Stimulated activated CD4-positive, alpha-beta T cell treated with anti-CD3 and anti-CD28 coated beads, Interleukin-2, amount 100 ng/mL, for 48 hours (primary cell): ENCODE data around the gene PAPOLB.

Experiments used
- DNase-seq, 2 donors: peaks; one replicate each; pipeline ENCODE4 v3.0.0-alpha.2; 2020

PAPOLB gene

GRCh38 chr7:4876586-4876985, 14.8 kb upstream of the PAPOLB start:
- no peak for DNase-seq

GRCh38 chr7:4875391-4875790, 13.6 kb upstream of the PAPOLB start:
- DNase-seq, result no peak

GRCh38 chr7:4873071-4873944, 11.5 kb upstream of the PAPOLB start:
- no peak for DNase-seq

- DNase-seq, result no peak
Measured at GRCh38 chr7:4871930-4872675, 10.3 kb upstream of the PAPOLB start.

GRCh38 chr7:4871056-4871680, 9.3 kb upstream of the PAPOLB start:
- DNase-seq, result no peak

GRCh38 chr7:4868493-4868892, 6.7 kb upstream of the PAPOLB start:
- no peak for DNase-seq

- no peak for DNase-seq
Measured at GRCh38 chr7:4866528-4867496, 5.0 kb upstream of the PAPOLB start.

- DNase-seq, result no peak
Measured at GRCh38 chr7:4862156-4862555, 326 bp upstream of the PAPOLB start.

GRCh38 chr7:4861227-4861626, 603 bp downstream of the PAPOLB start:
- DNase-seq, result no peak

- DNase-seq, result no peak
Measured at GRCh38 chr7:4857189-4857588, 4.6 kb downstream of the PAPOLB start.

GRCh38 chr7:4856336-4857057, 5.3 kb downstream of the PAPOLB start:
- DNase-seq, result no peak

GRCh38 chr7:4854916-4855315, 6.9 kb downstream of the PAPOLB start:
- DNase-seq, result no peak

GRCh38 chr7:4851459-4852422, 10.1 kb downstream of the PAPOLB start:
- no peak for DNase-seq

- DNase-seq, result no peak
Measured at GRCh38 chr7:4850262-4850795, 11.5 kb downstream of the PAPOLB start.

- no peak for DNase-seq
Measured at GRCh38 chr7:4849390-4849789, 12.4 kb downstream of the PAPOLB start.

- no peak for DNase-seq
Measured at GRCh38 chr7:4845740-4846142, 16.1 kb downstream of the PAPOLB start.

- DNase-seq, result no peak
Measured at GRCh38 chr7:4842319-4843064, 19.3 kb downstream of the PAPOLB start.

- DNase-seq, result no peak
Measured at GRCh38 chr7:4841836-4842235, 20.0 kb downstream of the PAPOLB start.

- DNase-seq, result no peak
Measured at GRCh38 chr7:4841007-4841784, 20.6 kb downstream of the PAPOLB start.
